IMR-90 (cell line): Measurements from ENCODE around the gene APP. TPM values are rescaled to one million over a fixed set of nuclear protein-coding genes. Genes with fewer than 3 reads are reported as not detected.
A peak's percentile ranks its signal among the peaks of the same experiment; 100 is the strongest.

Experiments used
- ATAC-seq: fragments of 200-7000 bp; cut with Tn5 transposase; 2 replicates; pipeline ENCODE4 v1.9.1; 2020; ENCODE audit warnings: low read depth, mild to moderate bottlenecking, moderate library complexity
- BruUV-seq: library from RNA; stranded (reverse); fragments of 400-500 nt; replicated peaks from 2 replicates; lab custom pipeline; 2021; lab: Mats Ljungman, UMichigan
- CTCF ChIA-PET: fragments of 300-600 bp; formaldehyde crosslinking; extraction: SDS; loops from one replicate; lab custom pipeline; 2021; ENCODE audit warnings: antibody characterized with exemption; lab: Yijun Ruan, JAX
- POLR2A ChIA-PET: fragments of 300-600 bp; sonication (Branson Sonifier 250); formaldehyde crosslinking; loops from one replicate; lab custom pipeline; 2022; ENCODE audit warnings: antibody characterized with exemption; ENCODE audit not compliant: unreplicated experiment; lab: Charles Lee
- DNase-seq: peaks from one replicate; pipeline ENCODE4 v3.0.0; 2013
- H2AFZ ChIP-seq: replicated peaks from 2 replicates; pipeline ENCODE3; 2013; ENCODE audit warnings: low read length, mild to moderate bottlenecking; ENCODE audit not compliant: poor library complexity
- H2AK5ac ChIP-seq: 2 replicates; pipeline ENCODE4 v1.6.1; 2013; ENCODE audit warnings: low read depth, low read length, inconsistent platforms
- H2AK9ac ChIP-seq: replicated peaks from 2 replicates; pipeline ENCODE3; 2013; ENCODE audit warnings: mild to moderate bottlenecking, low read depth, low read length, moderate library complexity; ENCODE audit not compliant: poor library complexity
- H2BK120ac ChIP-seq: 2 replicates; pipeline ENCODE4 v1.6.1; 2013; ENCODE audit warnings: low read depth, low read length, inconsistent platforms
- H2BK15ac ChIP-seq: 3 replicates; pipeline ENCODE4 v1.6.1; 2013; ENCODE audit warnings: low read depth, low read length, inconsistent platforms
- H2BK20ac ChIP-seq: 2 replicates; pipeline ENCODE4 v1.6.1; 2013; ENCODE audit warnings: low read depth, mild to moderate bottlenecking, inconsistent platforms, low read length, moderate library complexity
- H2BK5ac ChIP-seq: 2 replicates; pipeline ENCODE4 v1.6.1; 2013; ENCODE audit warnings: mild to moderate bottlenecking, low read depth, low read length, inconsistent platforms; ENCODE audit not compliant: poor library complexity, severe bottlenecking
- H3K14ac ChIP-seq: replicated peaks from 2 replicates; pipeline ENCODE4 v1.6.1; 2013; ENCODE audit warnings: low read depth, low read length, inconsistent platforms
- H3K18ac ChIP-seq: 2 replicates; pipeline ENCODE4 v1.6.1; 2013; ENCODE audit warnings: low read depth, low read length, control low read depth
- H3K23ac ChIP-seq: 2 replicates; pipeline ENCODE4 v1.6.1; 2013; ENCODE audit warnings: low read depth, low read length, inconsistent platforms
- H3K27ac ChIP-seq: 2 replicates; pipeline ENCODE4 v1.5.1; 2013; ENCODE audit warnings: mild to moderate bottlenecking, control low read depth, low read length; ENCODE audit not compliant: insufficient read depth
- H3K27me3 ChIP-seq: 2 replicates; pipeline ENCODE4 v1.6.1; 2013; ENCODE audit warnings: low read length; ENCODE audit not compliant: control insufficient read depth, insufficient read depth
- H3K36me3 ChIP-seq: 2 replicates; pipeline ENCODE4 v1.6.1; 2013; ENCODE audit warnings: low read length, mixed read lengths; ENCODE audit not compliant: control insufficient read depth, insufficient read depth
- H3K4ac ChIP-seq: 2 replicates; pipeline ENCODE4 v1.6.1; 2013; ENCODE audit warnings: low read depth, low read length, inconsistent platforms
- H3K4me1 ChIP-seq: 2 replicates; pipeline ENCODE4 v1.6.1; 2013; ENCODE audit warnings: low read length, mixed read lengths; ENCODE audit not compliant: control insufficient read depth, insufficient read depth
- H3K4me2 ChIP-seq: 2 replicates; pipeline ENCODE4 v1.6.1; 2013; ENCODE audit warnings: low read depth, mild to moderate bottlenecking, control low read depth, low read length, moderate library complexity
- H3K4me3 ChIP-seq: 2 replicates; pipeline ENCODE4 v1.5.1; 2013; ENCODE audit warnings: low read depth, mild to moderate bottlenecking, control low read depth, low read length, moderate library complexity; ENCODE audit not compliant: insufficient read depth
- H3K56ac ChIP-seq: 2 replicates; pipeline ENCODE4 v1.6.1; 2013; ENCODE audit warnings: low read length, inconsistent platforms; ENCODE audit not compliant: insufficient read depth; ENCODE audit errors: extremely low read depth
- H3K79me1 ChIP-seq, 2 experiments: 2 replicates each; pipeline ENCODE4 v1.6.1; 2013; ENCODE audit warnings: low read length in 2 of 2, inconsistent platforms in 1 of 2, low read depth in 1 of 2
- H3K9ac ChIP-seq: 2 replicates; pipeline ENCODE4 v1.6.1; 2013; ENCODE audit warnings: low read depth, low read length, control low read depth
- H3K9me1 ChIP-seq: 2 replicates; pipeline ENCODE4 v1.6.1; 2013; ENCODE audit warnings: low read length, inconsistent platforms; ENCODE audit not compliant: insufficient read depth
- H3K9me3 ChIP-seq: 2 replicates; pipeline ENCODE4 v1.6.1; 2013; ENCODE audit warnings: low read length; ENCODE audit not compliant: control insufficient read depth, insufficient read depth
- H4K20me1 ChIP-seq: 2 replicates; pipeline ENCODE4 v1.6.1; 2013; ENCODE audit warnings: low read length, inconsistent platforms; ENCODE audit not compliant: insufficient read depth
- H4K5ac ChIP-seq: 2 replicates; pipeline ENCODE4 v1.6.1; 2013; ENCODE audit warnings: mild to moderate bottlenecking, low read depth, low read length, control low read depth
- H4K8ac ChIP-seq, 2 experiments: 2 replicates each; pipeline ENCODE4 v1.6.1; 2013; ENCODE audit warnings: low read depth in 2 of 2, low read length in 2 of 2, control low read depth in 1 of 2, inconsistent platforms in 1 of 2
- H4K91ac ChIP-seq: 2 replicates; pipeline ENCODE4 v1.6.1; 2013; ENCODE audit warnings: low read depth, low read length, inconsistent platforms; ENCODE audit not compliant: insufficient read depth
- CEBPB ChIP-seq: IDR thresholded peaks from 2 replicates; pipeline ENCODE4 v1.6.1; 2012; ENCODE audit warnings: low read depth, low read length, improper control_type of control experiment
- RAD21 ChIP-seq: IDR thresholded peaks from 2 replicates; pipeline ENCODE4 v1.6.1; 2012; ENCODE audit warnings: low read length, improper control_type of control experiment
- WGBS, 2 experiments: methylation state at CpG; one replicate each; pipeline versions ENCODE4 v1.1.5 to v1.1.7; 2013; ENCODE audit warnings: missing lambda C conversion rate in 2 of 2; ENCODE audit not compliant: insufficient read length in 1 of 2; ENCODE audit errors: extremely low coverage in 2 of 2; 5-methylcytosine and 5-hydroxymethylcytosine counted together
- dilution Hi-C: fragments of 300-500 bp; cut with HindIII; formaldehyde crosslinking; loops from one replicate; pipeline ENCODE4 v1.14.3; 2018; ENCODE audit warnings: low sequenced_read_pairs; ENCODE audit not compliant: unreplicated experiment
- in situ Hi-C: fragments of 300-500 bp; cut with MboI; formaldehyde crosslinking; loops from 3 replicates; pipeline ENCODE4 v1.14.3; 2019; ENCODE audit warnings: low sequenced_read_pairs, inconsistent platforms, mixed read lengths
- intact Hi-C: fragments of 100-400 bp; cut with micrococcal nuclease; formaldehyde crosslinking; loops from 2 replicates; pipeline ENCODE4 v1.10.0; 2022
- polyA plus RNA-seq, 3 experiments: library from polyadenylated mRNA; depleted of rRNA; stranded (reverse); fragments of >200 nt; gene quantifications; 2 replicates each; pipeline ENCODE4 v1.2.3, GENCODE V29; 2012; ENCODE audit warnings: low replicate concordance in 1 of 3
- total RNA-seq: library from RNA; depleted of rRNA; stranded (reverse); fragments of >200 nt; gene quantifications from 2 replicates; pipeline ENCODE4 v1.2.3, GENCODE V29; 2012

APP gene
- total and polyA plus RNA-seq, 2 of the 4 experiments (the other 2 are of a cell fraction) = 191 to 530 TPM

DNA sequence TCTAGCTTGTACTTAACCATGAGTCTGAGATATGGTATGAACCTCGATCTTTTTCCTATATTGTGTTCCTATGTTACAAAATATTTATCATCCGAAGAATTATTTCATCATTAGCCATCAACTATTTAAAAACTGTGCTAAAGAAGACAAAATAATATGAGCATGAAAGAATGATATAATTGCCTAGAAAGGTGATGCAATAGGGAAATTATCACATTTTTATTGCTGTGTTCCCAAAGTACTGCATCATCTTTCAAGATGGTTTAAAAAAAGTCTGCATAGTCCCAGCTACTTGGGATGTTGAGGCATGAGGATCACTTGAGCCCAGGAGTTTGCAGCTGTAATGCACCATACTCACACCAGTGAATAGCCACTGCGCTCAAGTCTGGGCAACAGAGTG lies 126.7 kb downstream of the APP start:
- DNase-seq (no peak), ATAC-seq (no peak)
- H3K18ac ChIP-seq = no peak overlapping the region
- no peak overlapping the region for H2BK5ac ChIP-seq
- H3K9ac ChIP-seq = no peak overlapping the region
- H3K27me3 ChIP-seq = no peaks in the 10 kb centered on the region
- no peak overlapping the region for H2AK5ac ChIP-seq
- in situ Hi-C loops = no loop called here
- H4K5ac ChIP-seq = no peak overlapping the region
- H3K27ac ChIP-seq = no peak overlapping the region
- H4K8ac ChIP-seq = no peak overlapping the region
- H3K79me1 ChIP-seq = peaks cover 4 to 26% of the 10 kb centered on the region in 2 experiments
- H2BK15ac ChIP-seq = no peak overlapping the region
- H3K23ac ChIP-seq = no peak overlapping the region
- no peak overlapping the region for H2BK20ac ChIP-seq
- no peak overlapping the region for H4K91ac ChIP-seq
- no peak overlapping the region for H2BK120ac ChIP-seq
- H3K4me2 ChIP-seq = no peak overlapping the region
- no peaks in the 10 kb centered on the region for H3K9me1 ChIP-seq
- H3K14ac ChIP-seq = no peak overlapping the region
- H3K4me3 ChIP-seq = no peak overlapping the region
- CTCF ChIA-PET = no interaction called here
- peaks cover 6% of the 10 kb centered on the region; the same call in 1 of the 2 replicates for H4K20me1 ChIP-seq
- intact Hi-C loops = no loop called here
- POLR2A ChIA-PET = interaction anchor here (0.6 kb wide), 1 partner anchor 1575 kb away, joined by 3 read pairs; no protein-coding TSS in a partner anchor
- H2AFZ ChIP-seq = no peak overlapping the region
- dilution Hi-C loops = no loop called here
- H2AK9ac ChIP-seq = no peak overlapping the region
- no peaks in the 10 kb centered on the region for H3K9me3 ChIP-seq
- H3K36me3 ChIP-seq = peaks cover 10% of the 10 kb centered on the region; the same call in 1 of the 2 replicates
- no TSS peak for BruUV-seq
- H3K56ac ChIP-seq = no peak overlapping the region
- WGBS, 2 experiments = no CpG with 5 or more reads among the region's 3 CpGs
- H3K4me1 ChIP-seq = no peaks in the 10 kb centered on the region
- H3K4ac ChIP-seq = no peak overlapping the region
- TF ChIP-seq RAD21 (no peak), CEBPB (peak; percentile 61)
